ENCODE results near the gene GPATCH1.

Gene GPATCH1

GRCh38 chr19:33067121-33067520 is 13.9 kb upstream of the GPATCH1 start:
- in situ Hi-C loops (cut with HindIII; ENCODE audit: low pct_ligation_motif_present, low sequenced_read_pairs), result no loop called here
- no peak for TF ChIP-seq CTCF (IDR thresholded peaks at IDR 0.05; ENCODE audit: low read depth, low read length, missing control alignments)
- Histone ChIP-seq H3K27ac (no peak overlapping the region), H3K27me3 (replicated peaks) (no peaks in the 10 kb centered on the region), H3K4me3 (ENCODE audit: low read depth, low read length) (no peak overlapping the region), H3K36me3 (replicated peaks) (no peaks in the 10 kb centered on the region)
- DNase-seq, result no peak

DNA sequence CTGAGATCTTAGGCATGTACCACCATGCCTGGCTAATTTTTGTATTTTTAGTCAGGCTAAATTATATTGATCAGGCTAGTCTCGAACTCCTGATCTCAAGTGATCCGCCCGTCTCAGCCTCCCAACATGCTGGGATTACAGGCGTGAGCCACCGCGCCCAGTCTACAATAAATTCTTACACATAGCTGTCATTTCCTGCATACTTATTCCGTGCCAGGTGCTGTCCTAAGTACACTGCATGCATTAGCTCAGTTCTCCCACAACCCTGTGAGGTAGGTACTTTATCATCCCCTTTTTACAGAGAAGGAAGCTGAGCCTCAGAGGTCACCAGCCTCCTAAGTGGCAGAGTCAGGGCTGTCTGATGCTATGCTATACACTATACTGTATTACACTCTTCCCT is 9.1 kb upstream of the GPATCH1 start:
- Histone ChIP-seq H3K27ac (no peak overlapping the region), H3K36me3 (replicated peaks) (no peaks in the 10 kb centered on the region), H3K27me3 (replicated peaks) (no peaks in the 10 kb centered on the region), H3K4me3 (ENCODE audit: low read depth, low read length) (no peak overlapping the region)
- DNase-seq, result peak; percentile 14
- in situ Hi-C loops (cut with HindIII; ENCODE audit: low pct_ligation_motif_present, low sequenced_read_pairs), result no loop called here
- no peak for TF ChIP-seq CTCF (IDR thresholded peaks at IDR 0.05; ENCODE audit: low read depth, low read length, missing control alignments)

- DNase-seq, result no peak
- no peak overlapping the region for H3K27ac ChIP-seq
- no peak for TF ChIP-seq CTCF (IDR thresholded peaks at IDR 0.05; ENCODE audit: low read depth, low read length, missing control alignments)
- no peak overlapping the region for H3K4me3 ChIP-seq (ENCODE audit: low read depth, low read length)
- no peaks in the 10 kb centered on the region for H3K27me3 ChIP-seq (replicated peaks)
- in situ Hi-C loops (cut with HindIII; ENCODE audit: low pct_ligation_motif_present, low sequenced_read_pairs), result no loop called here
- no peaks in the 10 kb centered on the region for H3K36me3 ChIP-seq (replicated peaks)
Observed at GRCh38 chr19:33075519-33075918, 5.5 kb upstream of the GPATCH1 start.

- peaks cover 7% of the 10 kb centered on the region for H3K36me3 ChIP-seq (replicated peaks)
- no peak overlapping the region for H3K4me3 ChIP-seq (ENCODE audit: low read depth, low read length)
- no peak overlapping the region for H3K27ac ChIP-seq
- in situ Hi-C loops (cut with HindIII; ENCODE audit: low pct_ligation_motif_present, low sequenced_read_pairs), result no loop called here
- no peak for DNase-seq
- H3K27me3 ChIP-seq (replicated peaks), result no peaks in the 10 kb centered on the region
- TF ChIP-seq CTCF (IDR thresholded peaks at IDR 0.05; ENCODE audit: low read depth, low read length, missing control alignments), result no peak
Observed at GRCh38 chr19:33085570-33086128, 4.7 kb downstream of the GPATCH1 start.

GRCh38 chr19:33086955-33087354 is 6.0 kb downstream of the GPATCH1 start:
- DNase-seq, result no peak
- peaks cover 11% of the 10 kb centered on the region for H3K36me3 ChIP-seq (replicated peaks)
- no peak overlapping the region for H3K4me3 ChIP-seq (ENCODE audit: low read depth, low read length)
- H3K27me3 ChIP-seq (replicated peaks), result no peaks in the 10 kb centered on the region
- TF ChIP-seq CTCF (IDR thresholded peaks at IDR 0.05; ENCODE audit: low read depth, low read length, missing control alignments), result no peak
- H3K27ac ChIP-seq, result no peak overlapping the region
- in situ Hi-C loops (cut with HindIII; ENCODE audit: low pct_ligation_motif_present, low sequenced_read_pairs), result no loop called here

DNA sequence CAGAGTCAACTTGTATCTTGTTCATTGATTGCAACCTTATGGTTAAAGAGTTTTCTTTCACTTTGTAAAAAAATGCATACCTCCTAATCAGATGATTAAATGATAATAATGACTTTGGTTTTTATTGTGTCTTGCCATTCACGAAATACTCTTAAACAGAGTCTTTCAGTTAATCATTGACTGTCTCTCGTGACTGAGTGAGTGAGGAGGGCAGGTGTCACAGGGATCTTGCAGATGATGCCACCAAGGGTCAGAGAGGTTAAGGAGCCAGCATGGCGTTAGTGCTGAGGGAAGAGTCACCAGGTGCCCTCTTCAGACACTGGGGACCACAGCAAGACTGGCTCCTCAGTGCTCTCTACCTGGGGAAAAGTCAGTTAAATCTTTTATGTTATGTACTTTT is 8.0 kb downstream of the GPATCH1 start:
- DNase-seq, result no peak
- in situ Hi-C loops (cut with HindIII; ENCODE audit: low pct_ligation_motif_present, low sequenced_read_pairs), result no loop called here

More for the DNA sequence above, 8.0 kb downstream of the GPATCH1 start:
- Histone ChIP-seq H3K27me3 (replicated peaks) (no peaks in the 10 kb centered on the region), H3K4me3 (ENCODE audit: low read depth, low read length) (no peak overlapping the region), H3K36me3 (replicated peaks) (peaks cover 24% of the 10 kb centered on the region), H3K27ac (no peak overlapping the region)
- no peak for TF ChIP-seq CTCF (IDR thresholded peaks at IDR 0.05; ENCODE audit: low read depth, low read length, missing control alignments)

All from brain microvascular endothelial cell (primary cell).